H1 (cell line): Measurements from ENCODE around the gene ARHGEF6. TPM values are rescaled to one million over a fixed set of nuclear protein-coding genes. Genes with fewer than 3 reads are reported as not detected.

Source experiments
- BRCA1 ChIP-seq: IDR thresholded peaks from 2 replicates; pipeline ENCODE4 v1.6.1; 2012; ENCODE audit warnings: low read depth, low read length, improper control_type of control experiment
- CREB1 ChIP-seq: IDR thresholded peaks from 2 replicates; pipeline ENCODE4 v1.6.1; 2012; ENCODE audit warnings: inconsistent platforms
- EGR1 ChIP-seq: IDR thresholded peaks from 2 replicates; pipeline ENCODE4 v1.6.1; 2011; ENCODE audit warnings: low read depth, low read length, borderline replicate concordance
- FOSL1 ChIP-seq: IDR thresholded peaks from 2 replicates; pipeline ENCODE4 v1.6.1; 2011; ENCODE audit warnings: mild to moderate bottlenecking, low read depth, low read length, moderate library complexity; ENCODE audit not compliant: insufficient read depth
- HDAC2 ChIP-seq, 2 experiments: fragments of 300-600 bp in 1 of 2; sonication (generic) in 1 of 2; IDR thresholded peaks; 2 replicates each; pipeline ENCODE4 v1.6.1; 2011 to 2012; ENCODE audit warnings: low read depth in 2 of 2, low read length in 2 of 2, mild to moderate bottlenecking in 2 of 2, moderate library complexity in 2 of 2, borderline replicate concordance in 1 of 2, inconsistent platforms in 1 of 2
- MAFK ChIP-seq: IDR thresholded peaks from 2 replicates; pipeline ENCODE4 v1.6.1; 2012; ENCODE audit warnings: low read depth, mild to moderate bottlenecking, improper control_type of control experiment, low read length
- RAD21 ChIP-seq, 2 experiments: IDR thresholded peaks in 1 of 2; conservative IDR thresholded peaks in 1 of 2; 2 replicates each; pipeline ENCODE4 v1.6.1; 2011; ENCODE audit warnings: low read depth in 2 of 2, low read length in 2 of 2, improper control_type of control experiment in 1 of 2, inconsistent platforms in 1 of 2, mild to moderate bottlenecking in 1 of 2, moderate library complexity in 1 of 2
- RXRA ChIP-seq: IDR thresholded peaks from 2 replicates; pipeline ENCODE4 v1.6.1; 2011; ENCODE audit warnings: low read depth, mild to moderate bottlenecking, low read length, moderate library complexity; ENCODE audit not compliant: insufficient read depth
- TBP ChIP-seq: IDR thresholded peaks from 2 replicates; pipeline ENCODE4 v1.6.1; 2011; ENCODE audit warnings: low read depth, low read length, improper control_type of control experiment
- YY1 ChIP-seq: IDR thresholded peaks from 2 replicates; pipeline ENCODE4 v1.6.1; 2011; ENCODE audit warnings: low read depth, mild to moderate bottlenecking, low read length
- polyA plus RNA-seq, 7 experiments: library from polyadenylated mRNA; depleted of rRNA in 3 of 7; stranded (reverse) in 5 of 7; unstranded in 2 of 7; fragments of >200 nt in 5 of 7; fragments of 200-250 nt in 2 of 7; gene quantifications; 1 replicate in 5 of 7; 2 replicates in 1 of 7; 4 replicates in 1 of 7; pipeline versions ENCODE4 v1.2.1 to v1.2.3, GENCODE V29; 2011 to 2013; ENCODE audit warnings: missing spikeins in 2 of 7, mixed read lengths in 2 of 7
- total RNA-seq: library from RNA; stranded (reverse); fragmentation: NEBNext Ultra II Directional; extraction: Animal tissue kit (Norgen Biotek cat#: 25700); gene quantifications from 2 replicates; pipeline ENCODE4 v1.2.1, GENCODE V29; 2021
- TF ChIP-seq, protein P1 (sequence below): fragments of 300-600 bp; sonication (generic); IDR thresholded peaks from 2 replicates; pipeline ENCODE4 v1.7.1; 2012; ENCODE audit warnings: low read length, moderate library complexity, mild to moderate bottlenecking, inconsistent platforms; ENCODE audit not compliant: insufficient replicate concordance
- TF ChIP-seq, protein P2 (sequence below): IDR thresholded peaks from 2 replicates; pipeline ENCODE4 v1.6.1; 2012; ENCODE audit warnings: inconsistent platforms

ARHGEF6 gene
- total and polyA plus RNA-seq, 2 of the 8 experiments (the other 6 are each of a cell fraction or from before 2014, with no cell fraction given): 3.6 to 3.7 TPM

DNA sequence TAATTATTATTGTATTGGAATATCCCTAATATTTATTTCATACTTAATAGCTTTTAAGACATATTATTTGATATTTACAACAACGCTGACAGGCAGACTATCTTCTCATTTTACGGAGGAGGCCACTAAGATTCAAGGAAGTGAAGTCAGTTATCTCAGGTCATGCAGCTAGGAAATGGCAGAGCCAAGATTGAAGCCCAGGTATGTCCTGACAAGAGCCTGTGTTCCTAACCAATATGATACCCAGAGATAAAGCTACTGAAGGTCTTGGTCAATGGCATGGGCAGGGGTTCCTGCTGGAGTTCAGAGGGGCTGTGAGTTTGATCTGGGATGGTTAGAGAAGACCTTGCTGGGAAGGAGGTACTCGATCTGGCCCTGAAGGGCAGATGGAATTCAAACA is 47.1 kb downstream of the ARHGEF6 start (continued):
- TF ChIP-seq, protein P1, sequence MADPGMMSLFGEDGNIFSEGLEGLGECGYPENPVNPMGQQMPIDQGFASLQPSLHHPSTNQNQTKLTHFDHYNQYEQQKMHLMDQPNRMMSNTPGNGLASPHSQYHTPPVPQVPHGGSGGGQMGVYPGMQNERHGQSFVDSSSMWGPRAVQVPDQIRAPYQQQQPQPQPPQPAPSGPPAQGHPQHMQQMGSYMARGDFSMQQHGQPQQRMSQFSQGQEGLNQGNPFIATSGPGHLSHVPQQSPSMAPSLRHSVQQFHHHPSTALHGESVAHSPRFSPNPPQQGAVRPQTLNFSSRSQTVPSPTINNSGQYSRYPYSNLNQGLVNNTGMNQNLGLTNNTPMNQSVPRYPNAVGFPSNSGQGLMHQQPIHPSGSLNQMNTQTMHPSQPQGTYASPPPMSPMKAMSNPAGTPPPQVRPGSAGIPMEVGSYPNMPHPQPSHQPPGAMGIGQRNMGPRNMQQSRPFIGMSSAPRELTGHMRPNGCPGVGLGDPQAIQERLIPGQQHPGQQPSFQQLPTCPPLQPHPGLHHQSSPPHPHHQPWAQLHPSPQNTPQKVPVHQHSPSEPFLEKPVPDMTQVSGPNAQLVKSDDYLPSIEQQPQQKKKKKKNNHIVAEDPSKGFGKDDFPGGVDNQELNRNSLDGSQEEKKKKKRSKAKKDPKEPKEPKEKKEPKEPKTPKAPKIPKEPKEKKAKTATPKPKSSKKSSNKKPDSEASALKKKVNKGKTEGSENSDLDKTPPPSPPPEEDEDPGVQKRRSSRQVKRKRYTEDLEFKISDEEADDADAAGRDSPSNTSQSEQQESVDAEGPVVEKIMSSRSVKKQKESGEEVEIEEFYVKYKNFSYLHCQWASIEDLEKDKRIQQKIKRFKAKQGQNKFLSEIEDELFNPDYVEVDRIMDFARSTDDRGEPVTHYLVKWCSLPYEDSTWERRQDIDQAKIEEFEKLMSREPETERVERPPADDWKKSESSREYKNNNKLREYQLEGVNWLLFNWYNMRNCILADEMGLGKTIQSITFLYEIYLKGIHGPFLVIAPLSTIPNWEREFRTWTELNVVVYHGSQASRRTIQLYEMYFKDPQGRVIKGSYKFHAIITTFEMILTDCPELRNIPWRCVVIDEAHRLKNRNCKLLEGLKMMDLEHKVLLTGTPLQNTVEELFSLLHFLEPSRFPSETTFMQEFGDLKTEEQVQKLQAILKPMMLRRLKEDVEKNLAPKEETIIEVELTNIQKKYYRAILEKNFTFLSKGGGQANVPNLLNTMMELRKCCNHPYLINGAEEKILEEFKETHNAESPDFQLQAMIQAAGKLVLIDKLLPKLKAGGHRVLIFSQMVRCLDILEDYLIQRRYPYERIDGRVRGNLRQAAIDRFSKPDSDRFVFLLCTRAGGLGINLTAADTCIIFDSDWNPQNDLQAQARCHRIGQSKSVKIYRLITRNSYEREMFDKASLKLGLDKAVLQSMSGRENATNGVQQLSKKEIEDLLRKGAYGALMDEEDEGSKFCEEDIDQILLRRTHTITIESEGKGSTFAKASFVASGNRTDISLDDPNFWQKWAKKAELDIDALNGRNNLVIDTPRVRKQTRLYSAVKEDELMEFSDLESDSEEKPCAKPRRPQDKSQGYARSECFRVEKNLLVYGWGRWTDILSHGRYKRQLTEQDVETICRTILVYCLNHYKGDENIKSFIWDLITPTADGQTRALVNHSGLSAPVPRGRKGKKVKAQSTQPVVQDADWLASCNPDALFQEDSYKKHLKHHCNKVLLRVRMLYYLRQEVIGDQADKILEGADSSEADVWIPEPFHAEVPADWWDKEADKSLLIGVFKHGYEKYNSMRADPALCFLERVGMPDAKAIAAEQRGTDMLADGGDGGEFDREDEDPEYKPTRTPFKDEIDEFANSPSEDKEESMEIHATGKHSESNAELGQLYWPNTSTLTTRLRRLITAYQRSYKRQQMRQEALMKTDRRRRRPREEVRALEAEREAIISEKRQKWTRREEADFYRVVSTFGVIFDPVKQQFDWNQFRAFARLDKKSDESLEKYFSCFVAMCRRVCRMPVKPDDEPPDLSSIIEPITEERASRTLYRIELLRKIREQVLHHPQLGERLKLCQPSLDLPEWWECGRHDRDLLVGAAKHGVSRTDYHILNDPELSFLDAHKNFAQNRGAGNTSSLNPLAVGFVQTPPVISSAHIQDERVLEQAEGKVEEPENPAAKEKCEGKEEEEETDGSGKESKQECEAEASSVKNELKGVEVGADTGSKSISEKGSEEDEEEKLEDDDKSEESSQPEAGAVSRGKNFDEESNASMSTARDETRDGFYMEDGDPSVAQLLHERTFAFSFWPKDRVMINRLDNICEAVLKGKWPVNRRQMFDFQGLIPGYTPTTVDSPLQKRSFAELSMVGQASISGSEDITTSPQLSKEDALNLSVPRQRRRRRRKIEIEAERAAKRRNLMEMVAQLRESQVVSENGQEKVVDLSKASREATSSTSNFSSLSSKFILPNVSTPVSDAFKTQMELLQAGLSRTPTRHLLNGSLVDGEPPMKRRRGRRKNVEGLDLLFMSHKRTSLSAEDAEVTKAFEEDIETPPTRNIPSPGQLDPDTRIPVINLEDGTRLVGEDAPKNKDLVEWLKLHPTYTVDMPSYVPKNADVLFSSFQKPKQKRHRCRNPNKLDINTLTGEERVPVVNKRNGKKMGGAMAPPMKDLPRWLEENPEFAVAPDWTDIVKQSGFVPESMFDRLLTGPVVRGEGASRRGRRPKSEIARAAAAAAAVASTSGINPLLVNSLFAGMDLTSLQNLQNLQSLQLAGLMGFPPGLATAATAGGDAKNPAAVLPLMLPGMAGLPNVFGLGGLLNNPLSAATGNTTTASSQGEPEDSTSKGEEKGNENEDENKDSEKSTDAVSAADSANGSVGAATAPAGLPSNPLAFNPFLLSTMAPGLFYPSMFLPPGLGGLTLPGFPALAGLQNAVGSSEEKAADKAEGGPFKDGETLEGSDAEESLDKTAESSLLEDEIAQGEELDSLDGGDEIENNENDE: no peak
- no peak for TF ChIP-seq YY1
- TF ChIP-seq, protein P2, sequence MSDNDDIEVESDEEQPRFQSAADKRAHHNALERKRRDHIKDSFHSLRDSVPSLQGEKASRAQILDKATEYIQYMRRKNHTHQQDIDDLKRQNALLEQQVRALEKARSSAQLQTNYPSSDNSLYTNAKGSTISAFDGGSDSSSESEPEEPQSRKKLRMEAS: no peak
- no peak for TF ChIP-seq FOSL1
- TF ChIP-seq HDAC2 (IDR thresholded peaks at IDR 0.05; ENCODE audit: borderline replicate concordance in 1 of 2, low read depth in 2 of 2, low read length in 2 of 2): no peak
- TF ChIP-seq CREB1: no peak
- TF ChIP-seq RXRA: no peak
- no peak for TF ChIP-seq BRCA1
- TF ChIP-seq RAD21 (IDR thresholded peaks at IDR 0.05 in 1 of 2, conservative IDR thresholded peaks at IDR 0.05 in 1 of 2; ENCODE audit: low read depth in 2 of 2, low read length in 2 of 2): no peak
- TF ChIP-seq MAFK: no peak
- TF ChIP-seq EGR1: no peak
- TF ChIP-seq TBP: no peak
